Thyroid gland (tissue), 4 donors: ENCODE results near the gene MYL5.
"Not testable (repeated sequence)": the region's sequence is repeated elsewhere in the genome, so short reads cannot be mapped to it uniquely, and the experiment has no call there.

Experiments used
- CTCF ChIP-seq, 6 experiments: fragments of 200-600 bp in 3 of 6; fragments of 450-650 bp in 3 of 6; sonication (generic) in 3 of 6; IDR thresholded peaks; one replicate each; pipeline ENCODE4 v1.5.1; 2016 to 2019; ENCODE audit warnings: antibody characterized with exemption in 6 of 6, mild to moderate bottlenecking in 2 of 6, inconsistent platforms in 1 of 6, moderate library complexity in 1 of 6
- POLR2A ChIP-seq, 2 donors: fragments of 450-650 bp; IDR thresholded peaks; one replicate each; pipeline ENCODE4 v1.6.1; 2017; ENCODE audit warnings: antibody characterized with exemption in 2 of 2, mild to moderate bottlenecking in 2 of 2, moderate library complexity in 1 of 2

- TF ChIP-seq CTCF, POLR2A (IDR thresholded peaks at IDR 0.05): not testable (repeated sequence)
These were observed 32.0 kb upstream of the MYL5 start for GRCh38 chr4:642366-642765.
